Measurements from ENCODE around the gene XG. TPM values are rescaled to one million over a fixed set of nuclear protein-coding genes. Genes with fewer than 3 reads are reported as not detected.
A peak's percentile ranks its signal among the peaks of the same experiment; 100 is the strongest.

Gene XG
- total RNA-seq, 1 experiment from 2014 or later: 1.0 TPM

DNA sequence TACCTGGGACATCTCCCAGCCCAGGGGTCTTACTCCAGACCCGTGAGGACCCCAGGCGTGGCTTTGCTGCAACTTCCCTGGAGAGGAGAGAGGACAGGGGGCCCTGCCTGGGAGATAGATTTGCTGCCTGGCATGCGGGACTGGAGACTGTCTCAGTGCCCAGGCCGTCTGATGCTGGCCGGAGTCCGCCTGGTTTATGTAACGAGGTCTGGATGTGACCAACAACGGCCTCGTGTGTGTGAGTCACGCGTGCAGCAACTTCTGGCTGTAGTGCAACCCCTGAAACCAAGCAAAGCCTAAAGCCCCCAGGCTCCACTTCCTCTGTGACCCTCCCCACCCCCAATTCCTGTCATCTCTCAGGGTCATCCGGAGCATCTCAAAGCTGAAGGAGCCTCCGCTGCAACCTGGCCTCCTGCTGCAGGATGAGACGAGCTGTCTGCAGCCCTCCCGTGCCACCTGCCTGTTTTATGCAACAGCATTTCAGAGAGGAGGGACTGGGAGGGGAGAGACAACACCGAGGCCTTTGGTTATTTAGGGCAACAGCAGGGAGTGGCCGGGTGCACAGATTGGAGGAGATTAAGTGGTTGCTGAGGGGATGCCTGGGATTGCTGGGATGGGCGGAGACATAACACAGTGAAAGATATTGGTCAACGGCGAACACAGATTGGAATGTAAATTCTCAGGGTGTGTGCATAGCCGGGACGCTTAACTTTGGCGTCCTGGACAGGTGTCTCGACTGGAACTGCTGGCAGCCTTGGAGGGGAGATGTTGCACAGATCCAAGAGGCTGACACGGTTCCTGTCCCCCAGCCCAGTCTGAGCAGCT is 16.0 kb downstream of the XG start:
- peak; percentile 20 for DNase-seq (ENCODE audit: low spot score)
- Mint-ChIP-seq H3K9me3 (peaks cover 16% of the 10 kb centered on the region), H3K4me1 (peaks cover 20% of the 10 kb centered on the region), H3K27me3 (ENCODE audit: low read depth) (peaks cover 5% of the 10 kb centered on the region), H3K36me3 (peaks cover 2% of the 10 kb centered on the region), H3K4me3 (no peak overlapping the region), H3K27ac (no peak overlapping the region)
- CTCF ChIA-PET: no interaction called here
- ATAC-seq: peak; percentile 80
- no peak for TF ChIP-seq ZNF416 (CRISPR knock-in tag; IDR thresholded peaks at IDR 0.05)
- TF ChIP-seq GRHL2 (CRISPR knock-in tag; IDR thresholded peaks at IDR 0.05; ENCODE audit: insufficient replicate concordance, severe bottlenecking): no peak
- TF ChIP-seq, protein P1, sequence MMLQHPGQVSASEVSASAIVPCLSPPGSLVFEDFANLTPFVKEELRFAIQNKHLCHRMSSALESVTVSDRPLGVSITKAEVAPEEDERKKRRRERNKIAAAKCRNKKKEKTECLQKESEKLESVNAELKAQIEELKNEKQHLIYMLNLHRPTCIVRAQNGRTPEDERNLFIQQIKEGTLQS (CRISPR knock-in tag; conservative IDR thresholded peaks at IDR 0.05): no peak
- TF ChIP-seq ZBTB21 (CRISPR knock-in tag; IDR thresholded peaks at IDR 0.05; ENCODE audit: borderline replicate concordance): no peak
- TF ChIP-seq, protein P2, sequence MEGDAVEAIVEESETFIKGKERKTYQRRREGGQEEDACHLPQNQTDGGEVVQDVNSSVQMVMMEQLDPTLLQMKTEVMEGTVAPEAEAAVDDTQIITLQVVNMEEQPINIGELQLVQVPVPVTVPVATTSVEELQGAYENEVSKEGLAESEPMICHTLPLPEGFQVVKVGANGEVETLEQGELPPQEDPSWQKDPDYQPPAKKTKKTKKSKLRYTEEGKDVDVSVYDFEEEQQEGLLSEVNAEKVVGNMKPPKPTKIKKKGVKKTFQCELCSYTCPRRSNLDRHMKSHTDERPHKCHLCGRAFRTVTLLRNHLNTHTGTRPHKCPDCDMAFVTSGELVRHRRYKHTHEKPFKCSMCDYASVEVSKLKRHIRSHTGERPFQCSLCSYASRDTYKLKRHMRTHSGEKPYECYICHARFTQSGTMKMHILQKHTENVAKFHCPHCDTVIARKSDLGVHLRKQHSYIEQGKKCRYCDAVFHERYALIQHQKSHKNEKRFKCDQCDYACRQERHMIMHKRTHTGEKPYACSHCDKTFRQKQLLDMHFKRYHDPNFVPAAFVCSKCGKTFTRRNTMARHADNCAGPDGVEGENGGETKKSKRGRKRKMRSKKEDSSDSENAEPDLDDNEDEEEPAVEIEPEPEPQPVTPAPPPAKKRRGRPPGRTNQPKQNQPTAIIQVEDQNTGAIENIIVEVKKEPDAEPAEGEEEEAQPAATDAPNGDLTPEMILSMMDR (IDR thresholded peaks at IDR 0.05): no peak
- TF ChIP-seq ZNF423 (CRISPR knock-in tag; IDR thresholded peaks at IDR 0.05): no peak
- TF ChIP-seq, protein P3, sequence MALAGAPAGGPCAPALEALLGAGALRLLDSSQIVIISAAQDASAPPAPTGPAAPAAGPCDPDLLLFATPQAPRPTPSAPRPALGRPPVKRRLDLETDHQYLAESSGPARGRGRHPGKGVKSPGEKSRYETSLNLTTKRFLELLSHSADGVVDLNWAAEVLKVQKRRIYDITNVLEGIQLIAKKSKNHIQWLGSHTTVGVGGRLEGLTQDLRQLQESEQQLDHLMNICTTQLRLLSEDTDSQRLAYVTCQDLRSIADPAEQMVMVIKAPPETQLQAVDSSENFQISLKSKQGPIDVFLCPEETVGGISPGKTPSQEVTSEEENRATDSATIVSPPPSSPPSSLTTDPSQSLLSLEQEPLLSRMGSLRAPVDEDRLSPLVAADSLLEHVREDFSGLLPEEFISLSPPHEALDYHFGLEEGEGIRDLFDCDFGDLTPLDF (CRISPR knock-in tag; IDR thresholded peaks at IDR 0.05): no peak
- TF ChIP-seq, protein P4, sequence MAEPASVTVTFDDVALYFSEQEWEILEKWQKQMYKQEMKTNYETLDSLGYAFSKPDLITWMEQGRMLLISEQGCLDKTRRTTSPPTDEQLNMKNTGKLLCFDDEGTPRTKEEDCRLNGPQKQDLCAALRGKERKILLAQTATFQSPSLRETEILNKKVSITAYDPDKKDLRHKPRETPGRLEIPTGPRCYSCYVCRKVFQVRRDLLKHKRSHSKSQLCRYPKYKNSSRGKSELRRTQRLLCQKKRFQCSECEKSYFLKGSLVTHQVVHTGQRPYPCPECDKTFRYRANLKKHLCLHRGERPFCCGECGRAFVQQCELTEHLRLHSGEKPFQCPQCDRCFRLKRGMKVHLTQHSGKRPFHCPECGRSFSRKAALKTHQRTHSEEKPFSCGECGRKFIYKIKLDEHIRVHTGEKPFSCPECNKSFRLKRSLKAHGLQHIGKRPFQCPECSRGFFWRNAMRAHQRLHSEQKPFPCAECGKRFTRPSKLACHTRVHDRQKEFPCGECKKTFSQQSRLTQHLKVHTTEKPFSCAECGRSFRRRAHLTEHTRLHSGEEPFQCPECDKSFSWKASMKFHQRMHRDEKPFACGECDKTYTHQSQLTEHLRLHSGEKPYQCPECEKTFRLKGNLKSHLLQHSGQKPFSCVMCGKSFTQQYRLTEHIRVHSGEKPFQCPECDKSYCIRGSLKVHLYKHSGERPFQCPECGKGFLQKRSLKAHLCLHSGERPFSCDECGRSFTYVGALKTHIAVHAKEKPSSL (CRISPR knock-in tag; conservative IDR thresholded peaks at IDR 0.05): no peak
- POLR2A ChIA-PET: no interaction called here

DNA sequence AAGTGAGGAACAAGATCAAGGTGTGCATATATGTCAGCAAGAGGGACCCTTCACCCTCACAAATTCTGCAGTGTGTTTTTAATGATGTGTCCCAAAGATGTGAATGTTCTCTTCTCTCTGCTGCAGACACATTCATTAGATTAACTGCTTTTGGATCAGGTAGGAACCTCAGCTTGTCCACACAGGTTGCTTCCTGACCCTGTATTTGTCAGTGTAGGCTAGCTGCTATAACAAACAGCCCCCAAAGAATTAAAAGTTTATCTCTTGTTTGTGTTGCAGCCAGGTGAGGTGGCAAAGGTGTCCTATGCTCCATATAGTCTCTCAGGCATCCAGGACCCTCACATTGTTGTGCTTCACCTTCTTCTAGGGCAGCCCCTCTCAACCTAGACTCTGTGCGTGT is 17.8 kb downstream of the XG start:
- no peak overlapping the region for H3K27ac Mint-ChIP-seq
- CTCF ChIA-PET: no interaction called here

More for the DNA sequence above, 17.8 kb downstream of the XG start:
- Mint-ChIP-seq H3K9me3 (peaks cover 23% of the 10 kb centered on the region), H3K4me3 (no peak overlapping the region), H3K27me3 (ENCODE audit: low read depth) (peaks cover 5% of the 10 kb centered on the region), H3K36me3 (peaks cover 4% of the 10 kb centered on the region), H3K4me1 (peaks cover 20% of the 10 kb centered on the region)
- no peak for DNase-seq (ENCODE audit: low spot score)
- POLR2A ChIA-PET: no interaction called here
- no peak for ATAC-seq
- TF ChIP-seq, protein P5, sequence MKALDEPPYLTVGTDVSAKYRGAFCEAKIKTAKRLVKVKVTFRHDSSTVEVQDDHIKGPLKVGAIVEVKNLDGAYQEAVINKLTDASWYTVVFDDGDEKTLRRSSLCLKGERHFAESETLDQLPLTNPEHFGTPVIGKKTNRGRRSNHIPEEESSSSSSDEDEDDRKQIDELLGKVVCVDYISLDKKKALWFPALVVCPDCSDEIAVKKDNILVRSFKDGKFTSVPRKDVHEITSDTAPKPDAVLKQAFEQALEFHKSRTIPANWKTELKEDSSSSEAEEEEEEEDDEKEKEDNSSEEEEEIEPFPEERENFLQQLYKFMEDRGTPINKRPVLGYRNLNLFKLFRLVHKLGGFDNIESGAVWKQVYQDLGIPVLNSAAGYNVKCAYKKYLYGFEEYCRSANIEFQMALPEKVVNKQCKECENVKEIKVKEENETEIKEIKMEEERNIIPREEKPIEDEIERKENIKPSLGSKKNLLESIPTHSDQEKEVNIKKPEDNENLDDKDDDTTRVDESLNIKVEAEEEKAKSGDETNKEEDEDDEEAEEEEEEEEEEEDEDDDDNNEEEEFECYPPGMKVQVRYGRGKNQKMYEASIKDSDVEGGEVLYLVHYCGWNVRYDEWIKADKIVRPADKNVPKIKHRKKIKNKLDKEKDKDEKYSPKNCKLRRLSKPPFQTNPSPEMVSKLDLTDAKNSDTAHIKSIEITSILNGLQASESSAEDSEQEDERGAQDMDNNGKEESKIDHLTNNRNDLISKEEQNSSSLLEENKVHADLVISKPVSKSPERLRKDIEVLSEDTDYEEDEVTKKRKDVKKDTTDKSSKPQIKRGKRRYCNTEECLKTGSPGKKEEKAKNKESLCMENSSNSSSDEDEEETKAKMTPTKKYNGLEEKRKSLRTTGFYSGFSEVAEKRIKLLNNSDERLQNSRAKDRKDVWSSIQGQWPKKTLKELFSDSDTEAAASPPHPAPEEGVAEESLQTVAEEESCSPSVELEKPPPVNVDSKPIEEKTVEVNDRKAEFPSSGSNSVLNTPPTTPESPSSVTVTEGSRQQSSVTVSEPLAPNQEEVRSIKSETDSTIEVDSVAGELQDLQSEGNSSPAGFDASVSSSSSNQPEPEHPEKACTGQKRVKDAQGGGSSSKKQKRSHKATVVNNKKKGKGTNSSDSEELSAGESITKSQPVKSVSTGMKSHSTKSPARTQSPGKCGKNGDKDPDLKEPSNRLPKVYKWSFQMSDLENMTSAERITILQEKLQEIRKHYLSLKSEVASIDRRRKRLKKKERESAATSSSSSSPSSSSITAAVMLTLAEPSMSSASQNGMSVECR (CRISPR knock-in tag; IDR thresholded peaks at IDR 0.05; ENCODE audit: borderline replicate concordance): no peak
- TF ChIP-seq NR1H2 (CRISPR knock-in tag; IDR thresholded peaks at IDR 0.05): no peak
- TF ChIP-seq, protein P2 (IDR thresholded peaks at IDR 0.05): no peak
- TF ChIP-seq, protein P6, sequence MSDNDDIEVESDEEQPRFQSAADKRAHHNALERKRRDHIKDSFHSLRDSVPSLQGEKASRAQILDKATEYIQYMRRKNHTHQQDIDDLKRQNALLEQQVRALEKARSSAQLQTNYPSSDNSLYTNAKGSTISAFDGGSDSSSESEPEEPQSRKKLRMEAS (CRISPR knock-in tag; IDR thresholded peaks at IDR 0.05): no peak
- no peak for TF ChIP-seq IRF2 (CRISPR knock-in tag; IDR thresholded peaks at IDR 0.05; ENCODE audit: borderline replicate concordance, low read depth)
- TF ChIP-seq ZNF232 (CRISPR knock-in tag; IDR thresholded peaks at IDR 0.05): no peak
- TF ChIP-seq, protein P7, sequence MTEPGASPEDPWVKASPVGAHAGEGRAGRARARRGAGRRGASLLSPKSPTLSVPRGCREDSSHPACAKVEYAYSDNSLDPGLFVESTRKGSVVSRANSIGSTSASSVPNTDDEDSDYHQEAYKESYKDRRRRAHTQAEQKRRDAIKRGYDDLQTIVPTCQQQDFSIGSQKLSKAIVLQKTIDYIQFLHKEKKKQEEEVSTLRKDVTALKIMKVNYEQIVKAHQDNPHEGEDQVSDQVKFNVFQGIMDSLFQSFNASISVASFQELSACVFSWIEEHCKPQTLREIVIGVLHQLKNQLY (CRISPR knock-in tag; IDR thresholded peaks at IDR 0.05): no peak
- no peak for TF ChIP-seq ZNF396 (CRISPR knock-in tag; IDR thresholded peaks at IDR 0.05; ENCODE audit: borderline replicate concordance)
- no peak for TF ChIP-seq NR3C1 (CRISPR knock-in tag; conservative IDR thresholded peaks at IDR 0.05; ENCODE audit: low read depth)
- TF ChIP-seq ESRRA (CRISPR knock-in tag; IDR thresholded peaks at IDR 0.05; ENCODE audit: borderline replicate concordance): no peak
